ENCODE data around the gene RNF19B.

DNA sequence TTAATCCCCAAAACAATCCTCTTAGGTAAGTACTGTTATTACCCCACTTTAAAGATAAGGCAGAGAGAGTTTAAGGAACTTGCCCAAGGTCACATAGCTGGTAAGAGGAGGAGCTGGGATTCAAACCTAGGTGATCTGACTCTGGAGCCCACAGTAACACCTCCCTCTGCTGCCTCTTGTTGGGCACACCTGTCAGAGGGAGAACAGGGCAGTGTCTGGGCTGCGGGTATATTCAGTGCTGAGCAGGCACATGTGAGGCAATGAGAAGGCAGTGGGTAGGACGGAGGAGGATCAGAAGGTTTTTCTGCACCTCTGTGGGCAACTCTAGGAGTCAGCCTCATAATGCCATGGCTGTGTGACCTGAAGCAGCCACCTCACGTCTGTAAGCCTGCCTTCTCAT, 76.5 kb downstream of the RNF19B start:
- TF ChIP-seq, protein P1, sequence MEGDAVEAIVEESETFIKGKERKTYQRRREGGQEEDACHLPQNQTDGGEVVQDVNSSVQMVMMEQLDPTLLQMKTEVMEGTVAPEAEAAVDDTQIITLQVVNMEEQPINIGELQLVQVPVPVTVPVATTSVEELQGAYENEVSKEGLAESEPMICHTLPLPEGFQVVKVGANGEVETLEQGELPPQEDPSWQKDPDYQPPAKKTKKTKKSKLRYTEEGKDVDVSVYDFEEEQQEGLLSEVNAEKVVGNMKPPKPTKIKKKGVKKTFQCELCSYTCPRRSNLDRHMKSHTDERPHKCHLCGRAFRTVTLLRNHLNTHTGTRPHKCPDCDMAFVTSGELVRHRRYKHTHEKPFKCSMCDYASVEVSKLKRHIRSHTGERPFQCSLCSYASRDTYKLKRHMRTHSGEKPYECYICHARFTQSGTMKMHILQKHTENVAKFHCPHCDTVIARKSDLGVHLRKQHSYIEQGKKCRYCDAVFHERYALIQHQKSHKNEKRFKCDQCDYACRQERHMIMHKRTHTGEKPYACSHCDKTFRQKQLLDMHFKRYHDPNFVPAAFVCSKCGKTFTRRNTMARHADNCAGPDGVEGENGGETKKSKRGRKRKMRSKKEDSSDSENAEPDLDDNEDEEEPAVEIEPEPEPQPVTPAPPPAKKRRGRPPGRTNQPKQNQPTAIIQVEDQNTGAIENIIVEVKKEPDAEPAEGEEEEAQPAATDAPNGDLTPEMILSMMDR (IDR thresholded peaks at IDR 0.05): no peak
- no peak for TF ChIP-seq ZFX (IDR thresholded peaks at IDR 0.05; ENCODE audit: borderline replicate concordance)
